ENCODE data around the gene MAN2A1. TPM values are rescaled to one million over a fixed set of nuclear protein-coding genes. Genes with fewer than 3 reads are reported as not detected.

MAN2A1 gene
- total RNA-seq, 4 donors from 2014 or later = 38.3 to 51.9 (median 46.2) TPM

- TF ChIP-seq CTCF (IDR thresholded peaks at IDR 0.05) = no peak
- DNase-seq (ENCODE audit: low spot score) = no peak
- ATAC-seq (ENCODE audit: low FRiP score) = no peak
Measured at GRCh38 chr5:109678447-109678846, 11.3 kb upstream of the MAN2A1 start.

GRCh38 chr5:109681763-109682162 is 8.0 kb upstream of the MAN2A1 start:
- DNase-seq (ENCODE audit: low spot score) (no peak), ATAC-seq (ENCODE audit: low FRiP score) (no peak)

GRCh38 chr5:109682383-109682782 is 7.3 kb upstream of the MAN2A1 start:
- no peak for TF ChIP-seq CTCF (IDR thresholded peaks at IDR 0.05)
- ATAC-seq (ENCODE audit: low FRiP score) (no peak), DNase-seq (ENCODE audit: low spot score) (no peak)

More at GRCh38 chr5:109681763-109682162, 8.0 kb upstream of the MAN2A1 start:
- TF ChIP-seq CTCF (IDR thresholded peaks at IDR 0.05) = no peak

GRCh38 chr5:109685916-109686315 is 3.8 kb upstream of the MAN2A1 start:
- no peak for TF ChIP-seq CTCF (IDR thresholded peaks at IDR 0.05)
- DNase-seq (ENCODE audit: low spot score) = no peak
- no peak for ATAC-seq (ENCODE audit: low FRiP score)

- no peak for ATAC-seq (ENCODE audit: low FRiP score)
- TF ChIP-seq CTCF (IDR thresholded peaks at IDR 0.05) = no peak
- no peak for DNase-seq (ENCODE audit: low spot score)
Measured at GRCh38 chr5:109688630-109688969, 1.1 kb upstream of the MAN2A1 start.

GRCh38 chr5:109688970-109689739 is 572 bp upstream of the MAN2A1 start:
- peak; percentile 90 for ATAC-seq (ENCODE audit: low FRiP score)
- DNase-seq (ENCODE audit: low spot score) = peak; percentile 38
- no peak for TF ChIP-seq CTCF (IDR thresholded peaks at IDR 0.05)
